HUDEP-2 (cell line): ENCODE results near the gene COPB2.
"Not testable (repeated sequence)": the region's sequence is repeated elsewhere in the genome, so short reads cannot be mapped to it uniquely, and the experiment has no call there.

Source experiments
- DNase-seq, 76 experiments: peaks; one replicate each; lab custom pipeline; 2025; ENCODE audit not compliant: unreplicated experiment in 76 of 76; lab: John Stamatoyannopoulos, UW

The COPB2 gene

DNA sequence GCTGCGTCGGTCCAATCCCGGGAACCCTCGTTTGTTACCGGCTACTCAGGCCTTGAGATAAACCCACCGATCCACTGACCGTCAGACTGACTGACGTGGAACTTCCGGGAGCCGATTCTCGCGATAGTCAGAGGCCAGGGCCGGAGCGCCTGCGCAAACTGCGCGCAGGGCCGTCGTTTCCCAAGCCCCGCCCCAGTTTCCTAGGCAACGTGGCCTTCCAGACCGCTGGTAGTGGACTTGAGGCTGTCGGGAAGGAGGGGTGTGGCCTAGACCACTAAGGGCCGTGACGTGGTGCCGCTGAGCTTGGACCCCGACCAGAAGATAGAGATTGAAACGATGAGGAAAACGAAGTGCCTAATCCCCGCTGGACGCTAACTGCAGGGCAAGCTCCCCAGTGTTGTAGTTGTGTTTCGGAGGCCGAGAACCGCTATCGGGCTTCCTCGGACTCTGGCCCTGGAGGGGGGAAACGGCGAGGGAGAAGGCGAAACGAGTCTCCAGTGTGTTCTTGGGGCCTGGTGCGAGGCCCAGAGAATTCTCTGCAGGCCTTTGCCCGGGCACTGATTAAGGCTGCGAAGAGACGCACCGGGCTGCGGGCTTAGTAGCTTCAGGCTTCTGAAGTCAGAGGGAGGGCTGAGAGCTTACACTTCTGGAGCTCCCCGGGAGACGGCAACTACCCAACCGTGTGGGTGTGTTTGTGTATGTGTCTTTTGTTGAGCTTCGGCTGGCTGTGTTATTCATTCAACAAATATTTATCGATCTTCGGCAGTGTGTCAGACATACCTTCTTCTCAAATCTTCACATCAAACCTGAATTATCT, at the start of gene COPB2:
COPB2 (minus strand) TSS at position 96 of the 817 bp plus-strand sequence. CDS start 97 bp downstream, outside the sequence.
- peak; percentile 64 to 99 (median 96) for DNase-seq

DNA sequence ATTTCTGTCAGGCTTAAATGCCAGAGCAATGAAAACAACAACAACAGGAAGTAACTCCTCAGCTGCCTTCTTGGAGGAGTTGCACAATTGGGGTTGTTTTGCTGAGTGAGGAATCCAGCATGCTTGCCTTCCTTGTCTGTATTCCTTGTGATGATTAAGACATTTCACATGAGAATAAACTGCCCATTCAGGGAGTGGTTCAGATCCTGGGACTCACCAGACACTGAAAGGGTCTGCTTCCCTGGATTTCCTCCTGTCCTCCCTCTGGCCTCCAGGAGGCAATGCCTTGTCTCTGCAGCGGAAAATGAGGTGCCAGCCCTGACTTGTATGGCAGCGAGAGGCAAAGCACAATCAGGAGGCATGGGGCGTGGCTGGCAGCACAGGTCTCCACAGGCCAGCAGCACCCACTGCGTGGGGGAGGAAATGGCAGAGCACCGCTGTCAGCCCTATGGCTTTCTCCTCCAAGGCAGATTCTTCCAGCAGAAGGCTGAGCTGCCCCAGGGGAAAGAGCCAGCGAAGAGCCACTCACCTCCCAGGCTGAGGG, 45.4 kb upstream of the COPB2 start:
- no peak for DNase-seq

DNA sequence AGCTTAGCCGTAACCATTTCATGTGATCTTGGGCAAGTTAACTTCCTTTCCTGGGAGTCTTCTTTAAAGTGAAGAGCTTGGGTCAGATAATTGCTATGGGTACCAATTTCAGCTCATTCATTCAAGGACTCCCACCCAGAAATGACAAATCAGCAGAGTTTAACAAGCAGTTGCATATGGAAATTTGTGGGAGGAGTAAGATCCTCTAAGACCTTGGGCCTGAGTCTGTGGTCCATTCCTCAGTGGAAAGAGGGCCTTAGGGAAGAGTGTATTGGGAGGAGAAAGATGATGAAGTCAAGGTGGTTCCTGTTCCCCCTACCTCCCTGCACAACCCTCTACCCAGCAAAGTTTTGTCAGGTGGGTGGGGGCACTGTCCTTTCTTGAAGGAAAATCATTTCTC, 44.8 kb upstream of the COPB2 start:
- DNase-seq, result no peak

DNA sequence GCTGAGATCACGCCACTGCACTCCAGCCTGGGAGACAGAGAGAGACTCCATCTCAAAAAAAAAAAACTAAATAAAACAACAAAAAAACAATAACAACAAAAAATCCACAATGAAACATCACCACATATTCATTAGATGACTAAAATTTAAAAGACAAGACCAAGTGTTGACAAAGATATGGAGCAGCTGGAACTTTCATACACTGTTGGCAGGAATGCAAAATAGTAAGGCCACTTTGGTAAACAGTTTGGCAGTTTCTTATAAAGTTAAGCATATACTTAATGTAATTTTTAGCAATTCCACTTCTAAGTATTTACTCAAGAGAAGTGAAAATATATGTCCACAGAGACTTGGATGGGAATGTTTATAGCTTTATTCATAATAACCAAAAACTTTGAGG, 43.6 kb upstream of the COPB2 start:
- no peak for DNase-seq

DNA sequence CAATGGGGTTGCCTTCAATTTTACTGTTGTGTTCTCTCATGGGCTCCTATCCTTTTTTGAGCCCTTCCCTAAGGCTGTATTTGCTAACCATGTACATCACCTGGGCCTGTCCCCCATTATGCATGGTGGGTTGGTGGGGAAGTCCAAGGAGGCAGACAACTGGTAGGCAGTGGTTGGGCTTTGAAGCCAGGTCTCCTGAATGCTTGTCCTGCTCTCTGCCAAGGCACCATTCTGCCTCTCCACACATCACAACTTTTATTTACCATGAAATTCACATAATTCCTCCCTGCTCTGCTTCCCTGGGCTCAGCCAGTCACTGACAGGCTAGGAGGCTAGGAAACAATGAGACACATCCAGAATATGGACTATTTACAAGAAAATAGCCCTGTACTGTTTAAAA, 41.0 kb upstream of the COPB2 start:
- DNase-seq, result no peak

DNA sequence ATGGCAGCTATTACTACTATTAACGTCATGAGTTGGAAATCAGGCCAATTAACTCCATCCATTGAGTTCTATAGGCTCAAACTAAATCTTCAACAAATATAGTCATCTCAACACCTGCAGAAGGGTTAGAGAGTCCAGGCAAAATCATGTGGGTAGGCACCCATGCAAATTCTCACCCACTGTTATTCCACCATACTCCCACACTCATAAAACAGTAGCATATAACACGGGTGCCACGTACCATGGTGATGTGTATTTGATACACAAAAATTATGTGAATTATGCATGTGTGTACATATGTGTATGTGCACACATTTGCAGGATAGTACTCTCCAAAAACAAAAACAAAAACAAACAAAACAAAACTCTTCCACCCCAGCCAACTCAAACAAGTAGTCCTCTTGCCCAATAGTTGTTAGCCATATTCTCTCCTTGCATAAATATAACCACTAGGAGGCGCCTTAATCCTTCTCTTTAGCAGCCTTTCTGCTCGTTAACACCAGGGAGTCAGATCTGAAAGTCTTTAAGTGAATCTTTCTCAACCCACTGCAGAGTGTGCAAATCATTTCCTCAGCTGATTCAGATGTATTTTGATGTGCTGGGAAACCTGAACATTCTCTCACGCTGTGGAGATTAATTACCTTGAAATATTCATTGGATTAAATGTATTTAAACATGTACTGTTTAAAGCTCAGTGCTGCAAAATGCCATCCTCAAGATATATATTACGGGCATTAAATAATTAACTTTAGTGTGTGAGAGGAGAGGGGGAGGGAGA, 38.0 kb upstream of the COPB2 start:
- peak in 32 of 76 experiments; percentile 2 to 68 (median 32) for DNase-seq

DNA sequence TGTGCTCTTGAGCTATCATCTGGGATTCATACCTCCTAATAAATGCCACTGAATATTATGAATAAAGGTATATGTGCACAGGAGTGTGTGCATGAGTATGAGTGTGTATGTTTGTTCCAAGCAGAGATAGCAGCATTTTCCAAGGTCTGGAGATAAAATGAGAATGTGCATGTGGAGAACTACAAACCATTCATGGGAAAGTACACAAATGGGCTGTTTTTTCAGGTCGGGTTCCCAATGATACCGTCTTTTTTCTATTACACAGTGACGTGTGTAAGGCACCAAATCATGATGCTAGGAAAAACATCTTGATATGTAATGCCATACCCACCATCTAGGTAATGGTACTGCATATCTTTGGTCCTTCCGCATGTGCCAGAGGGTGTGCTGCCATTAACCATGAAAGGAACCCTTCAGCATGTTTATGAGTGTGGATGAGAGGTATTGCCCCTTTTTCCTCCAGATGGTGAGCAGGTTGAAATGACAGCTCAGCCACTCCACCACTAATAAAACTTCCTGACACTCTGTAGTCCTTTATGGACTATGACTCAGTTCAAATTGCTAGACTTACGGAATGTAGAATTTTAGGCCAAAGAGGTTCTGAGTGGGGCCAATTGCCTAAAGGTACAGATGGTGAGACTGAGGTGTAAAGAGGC, 36.4 kb upstream of the COPB2 start:
- DNase-seq, result no peak

DNA sequence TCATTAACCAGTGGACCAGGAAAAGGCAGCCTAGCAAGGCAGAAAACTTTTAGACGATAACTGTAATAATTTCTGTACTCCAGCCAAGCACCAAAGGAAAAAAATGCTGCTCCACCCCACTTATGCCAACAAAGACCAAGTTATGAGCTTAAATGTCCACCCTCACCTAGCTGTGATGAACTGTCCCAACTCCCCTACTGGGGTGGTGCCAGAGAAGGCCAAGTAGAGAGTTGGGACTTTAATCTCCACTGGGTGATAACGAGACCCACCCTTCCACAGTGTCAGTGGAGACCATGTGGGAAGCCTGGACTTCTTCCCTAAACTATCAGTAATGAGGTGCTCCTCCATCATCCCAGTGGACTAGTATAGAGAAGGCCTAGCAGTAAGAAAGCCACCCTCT, 33.8 kb upstream of the COPB2 start:
- DNase-seq, result no peak

DNA sequence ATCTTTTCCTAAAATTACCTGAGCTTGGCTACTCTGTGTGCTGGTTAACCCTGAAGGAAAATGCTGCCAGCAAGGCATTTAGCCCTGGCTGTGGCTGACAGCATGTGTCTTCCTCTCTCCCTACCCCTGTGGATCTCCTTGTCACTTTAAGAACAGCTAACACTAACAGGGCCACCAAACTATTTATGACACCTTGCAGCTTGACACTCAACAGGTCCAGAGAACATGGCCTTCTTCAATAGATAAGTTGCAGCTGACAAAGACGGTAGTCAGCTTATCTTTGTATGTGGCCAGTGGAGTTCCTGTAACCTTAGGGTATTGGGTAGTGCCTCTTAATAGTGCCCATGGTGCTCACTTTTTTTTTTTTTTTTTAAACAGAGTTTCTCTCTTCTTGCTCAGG, 32.0 kb upstream of the COPB2 start:
- DNase-seq, result peak in 1 of 76 experiments; percentile 10

DNA sequence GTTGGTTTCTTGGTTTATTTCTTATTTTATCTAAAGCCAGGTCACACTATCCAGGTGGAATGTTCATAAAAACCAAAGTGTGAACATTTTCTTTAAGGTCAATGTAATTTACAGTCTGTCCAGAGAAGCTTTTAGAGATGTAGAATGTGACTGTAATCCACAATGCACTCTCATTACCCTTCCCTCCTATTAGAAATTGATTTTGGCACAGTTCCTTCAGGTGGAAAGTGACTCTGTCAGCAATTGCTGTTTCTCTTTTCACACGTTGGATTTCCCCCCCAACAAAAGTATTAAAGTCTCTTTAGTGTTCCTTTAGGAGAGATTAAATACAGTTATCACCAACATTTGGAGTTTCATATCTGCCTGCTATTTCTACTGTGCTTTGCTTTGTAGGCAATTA, 31.6 kb upstream of the COPB2 start:
- no peak for DNase-seq

DNA sequence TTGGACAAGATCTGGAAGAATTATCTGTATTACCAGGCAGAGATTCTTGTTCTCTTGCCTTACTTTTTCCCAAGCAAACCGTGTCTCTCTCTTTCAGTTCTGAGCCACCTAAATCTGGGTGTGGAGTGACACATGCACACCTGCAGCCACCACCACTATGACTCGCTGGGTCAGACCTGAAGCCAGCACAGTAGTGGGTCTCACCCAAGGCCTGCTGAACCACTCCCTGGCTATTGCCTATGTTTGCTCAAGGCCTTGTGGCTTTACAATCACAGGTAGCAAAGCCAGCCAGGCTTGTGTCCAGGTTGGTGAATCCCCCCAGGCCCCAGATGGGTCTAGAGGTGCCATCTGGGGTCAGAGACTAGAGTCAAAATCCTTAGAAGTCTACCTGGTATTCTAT, 28.7 kb upstream of the COPB2 start:
- no peak for DNase-seq

DNA sequence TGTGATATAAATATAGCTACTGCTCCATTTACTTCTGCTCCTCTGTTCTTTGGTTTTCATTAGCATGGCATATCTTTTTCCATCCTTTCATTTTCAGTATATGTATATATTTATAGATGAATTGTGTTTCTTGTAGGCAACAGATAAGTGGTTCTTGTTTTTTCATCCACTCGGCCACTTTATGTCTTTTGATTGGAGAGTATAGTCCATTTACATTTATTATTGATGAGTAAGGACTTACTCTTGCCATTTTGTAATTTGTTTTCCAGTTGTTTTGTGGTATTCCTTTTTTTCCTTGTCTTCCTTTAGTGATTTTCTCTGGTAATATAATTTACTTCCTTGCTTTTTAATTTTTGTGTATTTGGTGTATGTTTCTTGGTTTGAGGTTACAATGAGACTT, 26.8 kb upstream of the COPB2 start:
- DNase-seq, result no peak

DNA sequence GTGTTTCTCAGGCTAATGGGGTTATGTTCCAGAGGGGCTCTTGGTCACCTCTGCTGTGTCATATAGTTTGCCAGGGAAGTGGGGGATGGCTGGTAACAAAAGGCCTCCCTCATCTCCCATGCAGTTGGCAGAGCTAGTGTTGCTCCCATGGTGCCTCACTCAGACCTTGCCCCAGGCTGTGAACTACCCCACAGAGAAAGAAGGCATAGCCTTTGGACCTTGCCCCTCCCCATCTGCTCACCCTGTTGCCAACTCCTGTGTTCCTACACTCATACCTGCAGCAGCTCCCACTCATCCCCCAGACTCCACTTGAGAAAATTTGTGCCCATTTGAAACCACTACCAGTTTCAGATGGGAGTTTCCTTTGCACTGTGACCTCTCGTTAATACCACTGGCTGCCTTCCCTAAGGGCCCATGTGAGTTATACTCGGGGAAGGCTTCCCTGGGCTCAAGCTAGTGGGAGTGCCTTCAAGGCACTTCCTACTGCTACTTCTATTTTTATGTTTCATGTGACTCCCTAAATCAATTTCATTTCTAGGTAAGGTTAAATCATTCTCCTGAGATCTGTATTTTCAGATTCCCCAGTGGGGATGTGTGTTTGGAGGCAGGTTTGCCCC, 25.3 kb upstream of the COPB2 start:
- DNase-seq, result no peak

DNA sequence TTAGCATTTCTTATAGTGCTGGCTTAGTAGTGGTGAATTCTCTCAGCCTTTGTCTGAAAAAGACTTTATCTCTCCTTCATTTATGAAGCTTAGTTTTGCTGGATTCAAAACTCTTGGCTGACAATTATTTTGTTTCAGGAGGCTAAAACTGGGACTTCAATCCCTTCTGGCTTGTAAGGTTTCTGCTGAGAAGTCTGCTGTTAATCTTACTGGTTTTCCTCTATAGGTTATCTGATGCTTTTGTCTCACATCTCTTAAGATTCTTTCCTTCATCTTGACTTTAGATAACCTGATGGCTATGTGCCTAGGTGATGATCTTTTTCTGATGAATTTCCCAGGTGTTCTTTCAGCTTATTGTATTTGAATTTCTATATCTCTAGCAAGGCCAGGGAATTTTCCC, 23.4 kb upstream of the COPB2 start:
- not testable (repeated sequence) for DNase-seq

DNA sequence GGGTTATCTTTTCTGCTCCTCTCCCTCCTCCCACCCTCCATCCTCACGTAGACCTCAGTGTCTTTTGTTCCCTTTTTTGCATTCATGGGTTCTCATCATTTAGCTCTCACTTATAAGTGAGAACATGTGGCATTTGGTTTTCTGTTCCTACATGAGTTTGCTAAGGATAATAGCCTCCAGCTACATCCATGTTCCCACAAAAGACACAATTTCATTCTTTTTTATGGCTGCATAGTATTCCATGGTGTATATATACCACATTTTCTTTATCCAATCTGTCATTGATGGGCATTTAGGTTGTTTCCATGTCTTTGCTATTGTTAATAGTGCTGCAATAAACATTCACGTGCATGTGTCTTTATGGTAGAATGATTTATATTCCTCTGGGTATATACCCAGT, 11.7 kb upstream of the COPB2 start:
- not testable (repeated sequence) for DNase-seq

DNA sequence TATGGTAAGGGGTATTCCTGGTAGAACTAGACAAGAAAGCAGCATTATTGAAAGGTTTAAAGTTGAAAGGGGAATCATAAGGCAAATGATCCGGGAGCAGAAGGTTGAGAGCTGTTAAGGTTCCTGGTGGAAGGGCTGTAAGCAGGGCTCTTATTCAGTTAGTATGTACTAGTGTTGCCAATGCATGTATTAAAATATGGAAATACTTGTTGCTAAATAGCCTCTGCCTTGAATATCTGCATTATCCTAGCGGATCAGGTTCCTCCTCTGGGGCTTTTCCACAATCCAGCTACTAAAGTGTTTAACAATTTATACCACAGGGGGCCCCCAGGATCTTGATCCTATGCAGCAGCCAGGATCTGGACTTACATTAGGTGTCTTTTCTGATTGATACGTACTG, 7.3 kb upstream of the COPB2 start:
- no peak for DNase-seq

DNA sequence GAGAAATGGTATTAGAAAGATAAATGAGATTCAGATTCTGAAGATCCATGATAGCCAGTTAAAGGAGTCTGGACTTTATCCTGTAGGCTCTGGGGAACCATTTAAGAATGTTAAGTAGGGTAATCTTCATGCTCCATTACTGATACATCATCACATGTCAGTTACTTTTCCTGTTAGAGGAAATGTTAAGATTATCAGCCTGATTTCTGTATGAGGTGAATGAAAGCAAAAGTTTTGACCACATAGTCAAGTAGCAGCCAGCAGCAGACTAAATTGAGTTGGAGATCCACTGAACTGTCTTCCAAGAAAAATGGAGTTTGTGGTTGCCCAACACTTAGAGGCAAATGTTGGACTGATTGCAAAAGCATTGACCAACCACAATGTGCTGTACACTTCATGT, 4.7 kb upstream of the COPB2 start:
- DNase-seq, result no peak

DNA sequence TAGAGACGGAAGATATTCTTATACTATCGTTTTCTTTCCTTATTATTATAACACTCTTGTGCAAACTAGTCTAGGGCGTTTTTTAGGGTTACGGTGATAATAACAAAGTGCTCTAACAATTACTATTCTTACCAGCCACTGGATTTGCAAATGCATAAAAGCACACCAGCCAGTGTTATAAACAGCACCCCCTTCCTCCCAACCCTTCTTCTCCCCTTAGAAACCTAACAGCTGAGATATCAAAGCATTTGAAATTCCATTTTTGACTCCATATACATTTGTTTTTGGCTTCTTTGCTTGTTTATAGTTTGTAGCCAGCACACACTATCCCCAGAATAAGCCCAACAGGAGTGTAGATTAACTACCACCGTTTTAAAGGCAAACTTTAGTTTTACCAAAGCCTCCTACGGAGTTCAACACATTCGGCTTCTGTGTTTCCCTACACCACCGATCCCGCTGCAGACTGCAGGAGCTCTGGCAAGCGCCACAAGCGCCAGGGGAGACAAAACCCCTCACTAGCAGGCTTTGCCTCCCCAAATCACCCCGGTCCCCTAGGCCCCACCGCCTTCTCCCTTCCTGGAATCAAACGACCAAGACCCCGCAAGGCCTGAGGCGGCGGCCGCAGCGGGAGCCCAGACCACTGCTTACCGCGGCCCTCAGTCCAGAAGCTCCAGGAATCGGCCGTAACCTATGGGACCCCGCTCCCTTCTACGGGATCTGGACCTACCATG, 461 bp downstream of the COPB2 start:
- peak in 11 of 76 experiments; percentile 0 to 80 (median 30) for DNase-seq

DNA sequence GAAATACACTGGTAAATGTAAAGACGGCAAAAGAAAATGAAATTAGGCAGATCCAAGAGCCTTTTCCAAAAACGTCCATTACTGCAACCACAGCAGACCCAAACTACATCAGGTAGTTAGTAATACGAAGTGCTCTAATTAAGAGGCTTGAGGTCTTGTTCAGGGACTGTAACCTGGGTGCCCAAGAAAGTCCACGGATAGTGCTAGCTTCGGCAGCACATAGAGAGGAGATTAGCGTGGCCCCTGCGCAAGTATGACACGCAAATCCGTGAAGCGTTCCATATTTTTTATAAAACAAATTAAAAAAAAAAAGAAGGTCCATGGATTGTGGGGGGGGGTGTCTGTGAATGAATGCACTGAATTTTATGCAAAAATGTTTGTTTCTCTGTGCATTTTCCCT, 1.4 kb downstream of the COPB2 start:
- DNase-seq, result no peak

DNA sequence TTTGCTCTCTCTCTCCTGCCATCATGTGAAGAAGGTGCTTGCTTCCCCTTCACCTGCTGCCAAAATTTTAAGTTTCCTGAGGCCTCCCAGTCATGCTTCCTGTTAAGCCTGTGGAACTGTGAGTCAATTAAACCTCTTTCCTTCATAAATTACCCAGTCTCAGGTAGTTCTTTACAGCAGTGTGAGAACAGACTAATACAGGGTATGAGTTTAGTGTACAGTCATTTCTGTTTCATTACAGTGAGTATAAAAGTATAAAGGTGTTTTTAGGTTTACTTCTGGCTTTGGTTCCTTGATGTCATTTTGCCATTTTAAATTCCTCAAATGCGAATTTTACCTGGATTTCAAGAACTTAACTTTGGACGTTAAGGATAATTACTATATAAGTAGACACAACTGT, 7.2 kb downstream of the COPB2 start:
- not testable (repeated sequence) for DNase-seq
